Measurements from ENCODE around the gene ZG16B. TPM values are rescaled to one million over a fixed set of nuclear protein-coding genes. Genes with fewer than 3 reads are reported as not detected.

The ZG16B gene
- total RNA-seq, 2 experiments from 2014 or later = 0.97 to 2.1 TPM

DNA sequence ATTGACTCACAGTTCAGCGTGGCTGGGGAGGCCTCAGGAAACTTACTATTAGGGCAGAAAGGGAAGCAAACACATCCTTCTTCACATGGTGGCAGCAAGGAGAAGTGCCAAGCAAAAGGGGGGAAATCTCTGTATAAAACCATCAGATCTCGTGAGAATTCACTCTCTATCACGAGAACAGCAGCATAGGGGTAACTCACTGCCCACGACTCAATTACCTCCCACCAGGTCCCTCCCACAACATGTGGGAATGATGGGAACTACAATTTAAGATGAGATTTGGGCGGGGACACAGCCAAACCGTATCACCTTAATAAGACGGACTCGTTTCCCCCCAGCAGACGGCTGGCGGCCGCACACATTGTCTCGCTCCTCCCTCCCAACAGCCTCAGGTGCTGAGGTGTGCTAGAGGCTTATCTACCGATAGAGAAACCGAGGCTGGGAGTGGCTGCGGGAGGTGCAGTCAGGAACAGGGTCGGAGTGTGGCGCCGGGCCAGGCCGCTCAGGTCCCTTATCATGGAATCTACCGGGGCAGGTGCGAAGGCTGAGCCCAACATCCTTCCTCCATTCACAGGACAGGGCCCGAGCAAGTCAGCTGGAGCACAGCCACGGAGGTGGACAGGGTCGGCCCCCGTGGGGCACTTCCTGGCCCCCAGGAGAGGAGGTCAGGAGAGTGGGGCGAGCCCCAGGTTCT lies 4.9 kb upstream of the ZG16B start:
- Mint-ChIP-seq H3K9me3 (no peaks in the 10 kb centered on the region), H3K27me3 (no peaks in the 10 kb centered on the region), H3K4me3 (no peak overlapping the region), H3K4me1 (ENCODE audit: low read depth) (no peaks in the 10 kb centered on the region), H3K27ac (no peak overlapping the region), H3K36me3 (ENCODE audit: low read depth) (no peaks in the 10 kb centered on the region)
- DNase-seq (no peak), ATAC-seq (no peak)
- intact Hi-C loops (cut with micrococcal nuclease) = no loop called here
- CTCF ChIA-PET = no interaction called here
- TF ChIP-seq, protein P1, sequence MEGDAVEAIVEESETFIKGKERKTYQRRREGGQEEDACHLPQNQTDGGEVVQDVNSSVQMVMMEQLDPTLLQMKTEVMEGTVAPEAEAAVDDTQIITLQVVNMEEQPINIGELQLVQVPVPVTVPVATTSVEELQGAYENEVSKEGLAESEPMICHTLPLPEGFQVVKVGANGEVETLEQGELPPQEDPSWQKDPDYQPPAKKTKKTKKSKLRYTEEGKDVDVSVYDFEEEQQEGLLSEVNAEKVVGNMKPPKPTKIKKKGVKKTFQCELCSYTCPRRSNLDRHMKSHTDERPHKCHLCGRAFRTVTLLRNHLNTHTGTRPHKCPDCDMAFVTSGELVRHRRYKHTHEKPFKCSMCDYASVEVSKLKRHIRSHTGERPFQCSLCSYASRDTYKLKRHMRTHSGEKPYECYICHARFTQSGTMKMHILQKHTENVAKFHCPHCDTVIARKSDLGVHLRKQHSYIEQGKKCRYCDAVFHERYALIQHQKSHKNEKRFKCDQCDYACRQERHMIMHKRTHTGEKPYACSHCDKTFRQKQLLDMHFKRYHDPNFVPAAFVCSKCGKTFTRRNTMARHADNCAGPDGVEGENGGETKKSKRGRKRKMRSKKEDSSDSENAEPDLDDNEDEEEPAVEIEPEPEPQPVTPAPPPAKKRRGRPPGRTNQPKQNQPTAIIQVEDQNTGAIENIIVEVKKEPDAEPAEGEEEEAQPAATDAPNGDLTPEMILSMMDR (IDR thresholded peaks at IDR 0.05) = no peak
- POLR2A ChIA-PET = no interaction called here

DNA sequence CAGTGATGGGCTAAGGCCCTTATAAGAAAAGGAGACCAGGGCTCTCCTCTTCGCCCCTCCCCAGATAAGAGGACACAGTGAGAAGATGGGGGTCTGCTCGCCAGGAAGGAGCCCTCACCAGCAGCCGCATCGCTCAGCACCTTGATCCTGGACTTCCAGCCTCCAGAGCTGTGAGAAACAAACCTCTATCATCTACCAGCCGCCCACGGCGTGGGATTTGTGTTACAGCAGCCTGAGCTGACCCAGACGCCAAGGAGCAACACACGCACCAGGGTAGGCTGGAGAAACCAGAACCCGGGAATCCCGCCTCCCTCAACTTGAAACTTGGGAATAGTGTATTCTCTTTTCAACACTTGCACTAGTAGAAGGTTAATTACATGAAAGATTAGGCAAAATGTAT lies 4.2 kb upstream of the ZG16B start:
- no peaks in the 10 kb centered on the region for H3K36me3 Mint-ChIP-seq (ENCODE audit: low read depth)
- ChIA-PET POLR2A (no interaction called here), CTCF (interaction anchor here (1.1 kb wide), 1 partner anchor 13 kb away, joined by 3 read pairs; no protein-coding TSS in a partner anchor)
- DNase-seq (no peak), ATAC-seq (no peak)
- no peaks in the 10 kb centered on the region for H3K4me1 Mint-ChIP-seq (ENCODE audit: low read depth)
- H3K9me3 Mint-ChIP-seq = no peaks in the 10 kb centered on the region
- H3K4me3 Mint-ChIP-seq = no peak overlapping the region
- H3K27ac Mint-ChIP-seq = no peak overlapping the region
- TF ChIP-seq, protein P1 (IDR thresholded peaks at IDR 0.05) = no peak
- H3K27me3 Mint-ChIP-seq = peaks cover 2% of the 10 kb centered on the region
- intact Hi-C loops (cut with micrococcal nuclease) = no loop called here

DNA sequence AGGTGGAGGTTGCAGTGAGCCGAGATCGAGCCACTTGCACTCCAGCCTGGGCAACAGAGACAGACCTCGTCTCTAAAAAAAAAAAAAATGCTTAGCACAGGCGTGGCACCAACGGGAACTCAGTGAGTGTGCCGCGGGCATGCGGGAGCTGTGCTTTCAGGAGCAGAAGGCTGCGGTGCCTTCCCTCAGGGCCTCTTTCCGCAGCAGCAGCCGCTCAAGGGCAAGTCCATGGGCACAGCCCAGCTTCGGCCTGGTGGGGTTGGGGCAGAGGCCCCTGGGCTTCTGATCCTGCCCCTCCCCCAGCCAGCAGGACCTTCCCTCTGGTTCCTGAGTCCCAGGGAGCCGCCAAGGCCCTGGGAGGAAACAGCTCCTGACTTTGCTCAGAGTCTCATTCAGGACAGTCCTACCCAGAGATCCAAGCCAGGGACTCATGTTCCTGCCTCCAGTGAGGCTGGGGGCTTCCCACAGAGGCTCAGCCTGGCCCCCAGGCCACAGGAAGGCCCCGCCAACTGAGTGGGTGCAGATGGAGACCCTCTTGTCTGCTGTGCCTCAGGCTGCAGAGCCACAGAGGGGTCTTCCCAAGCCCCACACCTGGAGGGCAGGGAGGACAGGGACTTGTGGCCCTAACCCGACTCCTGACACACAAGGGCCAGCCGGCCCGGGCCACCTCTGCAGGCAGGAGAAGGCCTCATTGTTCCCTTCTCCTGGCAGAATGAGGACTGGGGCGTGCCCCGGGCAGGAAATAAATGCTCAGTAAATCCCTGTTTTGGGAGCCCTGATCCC lies 3.3 kb upstream of the ZG16B start:
- Mint-ChIP-seq H3K36me3 (ENCODE audit: low read depth) (no peaks in the 10 kb centered on the region), H3K4me1 (ENCODE audit: low read depth) (no peaks in the 10 kb centered on the region), H3K27ac (no peak overlapping the region), H3K9me3 (no peaks in the 10 kb centered on the region), H3K27me3 (peaks cover 4% of the 10 kb centered on the region), H3K4me3 (no peak overlapping the region)
- no peak for DNase-seq
- no peak for ATAC-seq
- POLR2A ChIA-PET = no interaction called here
- TF ChIP-seq, protein P1 (IDR thresholded peaks at IDR 0.05) = no peak
- CTCF ChIA-PET = interaction anchor here (1.1 kb wide), 1 partner anchor 12 kb away, joined by 3 read pairs; no protein-coding TSS in a partner anchor
- intact Hi-C loops (cut with micrococcal nuclease) = no loop called here

DNA sequence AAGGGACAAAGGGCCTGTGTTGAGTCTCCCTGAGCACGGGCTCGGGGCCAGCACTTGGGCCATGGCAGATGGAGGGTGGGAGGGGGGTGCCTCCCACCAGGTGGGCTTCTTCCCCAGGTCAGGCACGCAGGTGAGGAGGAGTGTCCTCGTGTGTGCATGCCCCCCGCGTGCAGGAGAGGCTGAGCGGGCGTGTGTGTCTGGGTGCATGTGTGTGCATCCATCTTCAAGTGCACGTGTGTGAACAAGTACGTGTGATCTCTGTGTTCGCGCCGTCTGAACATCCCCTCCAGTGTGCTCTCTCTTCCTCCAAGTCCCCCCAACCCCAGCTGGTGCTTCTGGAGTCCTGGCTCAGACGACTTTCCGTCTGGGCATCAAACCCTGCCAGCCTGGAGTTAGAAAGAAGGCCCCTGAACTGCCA lies 2.7 kb upstream of the ZG16B start:
- DNase-seq (no peak), ATAC-seq (no peak)
- Mint-ChIP-seq H3K4me3 (no peak overlapping the region), H3K36me3 (ENCODE audit: low read depth) (no peaks in the 10 kb centered on the region), H3K27me3 (peaks cover 4% of the 10 kb centered on the region), H3K27ac (no peak overlapping the region), H3K4me1 (ENCODE audit: low read depth) (no peaks in the 10 kb centered on the region), H3K9me3 (no peaks in the 10 kb centered on the region)
- ChIA-PET CTCF (no interaction called here), POLR2A (no interaction called here)
- intact Hi-C loops (cut with micrococcal nuclease) = no loop called here
- TF ChIP-seq, protein P1 (IDR thresholded peaks at IDR 0.05) = no peak
